OCI-LY7 (cell line): ENCODE data around the gene DOK3.

Experiments
- CTCF ChIP-seq: fragments of 200-600 bp; sonication (generic); conservative IDR thresholded peaks from 2 replicates; pipeline ENCODE4 v1.5.1; 2014; ENCODE audit warnings: mild to moderate bottlenecking, antibody characterized with exemption, low read length, moderate library complexity, mixed read lengths
- EZH2phosphoT487 ChIP-seq: fragments of 200-600 bp; sonication (generic); IDR thresholded peaks from 2 replicates; pipeline ENCODE4 v1.6.1; 2018; ENCODE audit warnings: low read depth, borderline replicate concordance, mild to moderate bottlenecking, mixed run types, antibody characterized with exemption, low read length, moderate library complexity, mixed read lengths

DNA sequence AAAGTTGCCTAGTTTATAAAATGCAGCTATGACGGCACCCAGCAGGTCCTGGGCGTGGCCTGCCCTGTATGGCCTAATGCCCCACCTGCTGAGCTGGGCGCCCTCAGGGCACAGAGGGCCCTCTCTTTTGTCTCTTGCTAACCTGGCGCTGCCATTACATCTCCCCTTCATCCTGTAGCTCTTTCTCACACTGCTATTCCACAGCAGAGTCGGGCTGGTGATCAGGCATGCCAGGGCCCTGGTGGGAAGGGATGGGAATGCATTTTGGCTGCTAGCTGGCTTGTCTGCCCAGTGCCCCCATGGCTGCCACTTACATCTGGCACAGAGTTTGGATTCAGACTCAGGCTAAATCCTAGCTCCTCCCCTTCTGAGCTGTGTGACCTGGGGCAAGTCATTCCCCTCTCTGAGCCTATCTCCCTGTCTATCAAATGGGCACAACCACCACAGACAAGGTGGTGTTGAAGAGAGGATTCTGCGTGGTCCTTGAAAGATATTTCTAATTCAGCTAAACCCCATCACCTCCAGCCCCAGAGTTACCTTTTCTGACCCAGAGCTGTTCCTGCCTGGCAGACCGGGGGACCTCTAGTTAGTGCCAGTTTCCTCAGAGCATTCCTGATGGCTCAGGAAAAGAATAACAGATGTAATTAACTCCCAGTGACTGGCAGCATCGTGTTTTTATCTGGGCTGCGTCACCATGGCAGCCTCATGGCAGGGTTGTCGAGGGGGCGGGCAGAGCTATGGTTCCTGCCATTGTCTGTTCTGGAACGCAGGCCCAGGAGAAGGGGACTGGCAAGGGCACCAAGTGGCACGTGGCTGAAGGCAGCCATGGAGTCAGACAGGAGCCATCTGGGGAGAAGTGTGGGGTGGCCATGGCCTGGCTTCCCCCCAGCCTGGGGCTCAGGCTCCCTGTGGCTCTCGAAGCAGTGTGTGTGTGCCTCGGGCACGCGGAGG is 56.7 kb downstream of the DOK3 start:
- TF ChIP-seq CTCF (no peak), EZH2phosphoT487 (no peak)
